ENCODE results near the gene NRCAM. TPM values are rescaled to one million over a fixed set of nuclear protein-coding genes. Genes with fewer than 3 reads are reported as not detected.

Gene NRCAM
- total and polyA plus RNA-seq, 3 experiments from 2014 or later: 0.27 to 1.1 (median 0.74) TPM

DNA sequence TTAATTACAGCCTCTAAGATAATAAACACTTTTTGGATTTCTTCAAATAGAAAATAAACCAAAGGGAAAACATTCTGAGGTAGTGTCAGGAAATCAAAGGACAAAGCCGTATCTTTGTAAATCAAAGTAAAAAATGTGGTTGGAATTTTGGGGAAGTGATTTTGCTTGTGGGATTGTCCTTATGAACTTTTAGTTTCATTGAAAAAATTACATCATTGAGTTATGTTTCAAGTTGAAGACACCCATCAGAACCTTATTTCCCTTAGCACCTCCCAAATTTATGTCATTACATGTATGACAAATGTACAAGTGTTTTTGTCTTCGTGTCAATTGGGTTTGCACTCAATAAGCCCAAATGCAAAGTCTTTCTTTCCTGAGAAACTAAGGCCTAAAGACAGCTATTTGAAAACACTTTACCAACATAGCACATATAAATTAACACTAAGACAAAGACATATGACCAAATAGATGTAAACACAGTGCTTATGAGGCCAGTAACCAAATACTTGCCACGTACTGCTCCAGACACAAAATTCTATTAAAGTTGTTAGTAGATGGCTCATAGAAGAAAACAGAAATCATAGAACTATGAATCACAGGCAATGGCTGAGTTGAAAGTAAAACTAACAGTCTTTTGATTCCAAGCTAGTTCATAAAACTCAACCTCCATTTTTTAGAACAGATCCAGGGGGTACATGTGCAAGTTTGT lies 299.2 kb downstream of the NRCAM start:
- no peak overlapping the region for H3K27ac Mint-ChIP-seq
- no peak for DNase-seq
- H3K4me1 Mint-ChIP-seq: peaks cover 0 to 4% (median 0%) of the 10 kb centered on the region in 3 donors
- POLR2A ChIA-PET: no interaction called here
- H3K9me3 ChIP-seq (ENCODE audit: low read length): no peaks in the 10 kb centered on the region
- H3K4me1 ChIP-seq (ENCODE audit: insufficient read depth, low read length): no peaks in the 10 kb centered on the region
- no peak overlapping the region for H3K4me3 ChIP-seq (ENCODE audit: low read length)
- no peaks in the 10 kb centered on the region for H3K9me3 Mint-ChIP-seq
- CTCF ChIA-PET: no interaction called here
- no peaks in the 10 kb centered on the region for H3K36me3 ChIP-seq (ENCODE audit: insufficient read depth, low read length)
- no peak overlapping the region for H3K4me3 Mint-ChIP-seq
- H3K27me3 ChIP-seq (ENCODE audit: insufficient read depth, low read length, poor library complexity, severe bottlenecking): no peaks in the 10 kb centered on the region
- peaks cover 3 to 36% of the 10 kb centered on the region in 2 donors for H3K27me3 Mint-ChIP-seq
- H3K27ac ChIP-seq (ENCODE audit: low read depth, low read length): no peak overlapping the region
- no peaks in the 10 kb centered on the region for H3K36me3 Mint-ChIP-seq

DNA sequence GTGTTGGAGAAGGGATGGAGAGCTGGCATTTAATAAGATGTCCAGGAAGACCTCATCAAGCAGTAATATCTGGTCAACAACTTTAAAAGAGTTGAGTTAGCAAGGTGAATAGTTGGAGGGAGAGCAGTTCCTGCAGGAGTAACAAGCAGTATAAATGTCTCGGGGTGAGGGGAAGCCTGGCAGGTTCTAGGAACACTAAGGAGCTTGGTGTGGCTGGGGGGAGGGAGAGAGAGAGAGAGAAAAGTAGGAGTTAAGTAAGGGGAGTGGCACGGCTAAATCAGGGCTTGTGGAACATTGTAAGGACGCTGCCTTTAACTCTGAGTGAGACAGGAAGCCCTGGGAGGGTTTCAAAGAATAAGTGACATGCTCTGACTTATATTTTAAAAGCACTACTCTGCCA lies 304.0 kb downstream of the NRCAM start:
- Histone ChIP-seq H3K36me3 (ENCODE audit: insufficient read depth, low read length) (no peaks in the 10 kb centered on the region), H3K27ac (ENCODE audit: low read depth, low read length) (no peak overlapping the region), H3K27me3 (ENCODE audit: insufficient read depth, low read length, poor library complexity, severe bottlenecking) (no peaks in the 10 kb centered on the region), H3K4me1 (ENCODE audit: insufficient read depth, low read length) (no peaks in the 10 kb centered on the region), H3K9me3 (ENCODE audit: low read length) (no peaks in the 10 kb centered on the region), H3K4me3 (ENCODE audit: low read length) (no peak overlapping the region)
- peaks cover 1 to 35% of the 10 kb centered on the region in 2 donors for H3K27me3 Mint-ChIP-seq
- no peak overlapping the region for H3K4me3 Mint-ChIP-seq
- POLR2A ChIA-PET: no interaction called here
- H3K4me1 Mint-ChIP-seq: peaks cover 0 to under 1% (median 0%) of the 10 kb centered on the region in 3 donors
- no peaks in the 10 kb centered on the region for H3K9me3 Mint-ChIP-seq
- H3K36me3 Mint-ChIP-seq: no peaks in the 10 kb centered on the region
- CTCF ChIA-PET: no interaction called here
- peak overlapping the region in 1 of 8 donors; percentile 58 for H3K27ac Mint-ChIP-seq
- no peak for DNase-seq

- POLR2A ChIA-PET: no interaction called here
- H3K27ac ChIP-seq (ENCODE audit: low read depth, low read length): no peak overlapping the region
- H3K36me3 ChIP-seq (ENCODE audit: insufficient read depth, low read length): no peaks in the 10 kb centered on the region
- H3K4me1 Mint-ChIP-seq: no peaks in the 10 kb centered on the region
- no peaks in the 10 kb centered on the region for H3K9me3 Mint-ChIP-seq
- CTCF ChIA-PET: no interaction called here
- no peaks in the 10 kb centered on the region for H3K36me3 Mint-ChIP-seq
- no peak overlapping the region for H3K4me3 Mint-ChIP-seq
- no peak overlapping the region for H3K4me3 ChIP-seq (ENCODE audit: low read length)
- DNase-seq: no peak
- peaks cover 1 to 36% of the 10 kb centered on the region in 2 donors for H3K27me3 Mint-ChIP-seq
- H3K9me3 ChIP-seq (ENCODE audit: low read length): no peaks in the 10 kb centered on the region
- no peak overlapping the region for H3K27ac Mint-ChIP-seq
- H3K4me1 ChIP-seq (ENCODE audit: insufficient read depth, low read length): no peaks in the 10 kb centered on the region
- no peaks in the 10 kb centered on the region for H3K27me3 ChIP-seq (ENCODE audit: insufficient read depth, low read length, poor library complexity, severe bottlenecking)
These were observed 306.3 kb downstream of the NRCAM start for GRCh38 chr7:108149908-108150307.

DNA sequence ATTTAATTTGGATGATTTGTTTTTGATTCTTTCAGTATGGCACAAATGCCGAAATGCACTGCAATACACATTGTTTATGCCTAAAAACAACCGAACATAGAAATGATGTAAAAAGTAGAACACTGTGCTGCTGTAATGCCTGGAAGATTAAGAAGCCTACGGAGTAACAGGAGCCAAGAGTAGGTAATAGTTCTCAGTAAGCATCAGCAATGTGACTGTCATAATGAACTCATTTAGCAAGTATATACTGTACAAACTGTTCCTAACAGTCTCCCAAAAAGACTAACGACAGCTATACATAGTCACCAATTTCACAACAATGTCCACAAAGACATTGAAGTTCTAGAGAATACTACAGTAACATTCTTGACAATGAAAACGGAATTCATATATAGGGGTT lies 307.1 kb downstream of the NRCAM start:
- H3K9me3 ChIP-seq (ENCODE audit: low read length): no peaks in the 10 kb centered on the region
- DNase-seq: no peak
- no peak overlapping the region for H3K27ac ChIP-seq (ENCODE audit: low read depth, low read length)
- H3K27me3 ChIP-seq (ENCODE audit: insufficient read depth, low read length, poor library complexity, severe bottlenecking): no peaks in the 10 kb centered on the region
- H3K4me1 ChIP-seq (ENCODE audit: insufficient read depth, low read length): no peaks in the 10 kb centered on the region
- Mint-ChIP-seq H3K4me3 (no peak overlapping the region), H3K27ac (no peak overlapping the region), H3K9me3 (no peaks in the 10 kb centered on the region), H3K27me3 (peaks cover 1 to 36% of the 10 kb centered on the region in 2 donors), H3K36me3 (no peaks in the 10 kb centered on the region), H3K4me1 (no peaks in the 10 kb centered on the region)
- H3K4me3 ChIP-seq (ENCODE audit: low read length): no peak overlapping the region
- ChIA-PET CTCF (no interaction called here), POLR2A (no interaction called here)
- no peaks in the 10 kb centered on the region for H3K36me3 ChIP-seq (ENCODE audit: insufficient read depth, low read length)

DNA sequence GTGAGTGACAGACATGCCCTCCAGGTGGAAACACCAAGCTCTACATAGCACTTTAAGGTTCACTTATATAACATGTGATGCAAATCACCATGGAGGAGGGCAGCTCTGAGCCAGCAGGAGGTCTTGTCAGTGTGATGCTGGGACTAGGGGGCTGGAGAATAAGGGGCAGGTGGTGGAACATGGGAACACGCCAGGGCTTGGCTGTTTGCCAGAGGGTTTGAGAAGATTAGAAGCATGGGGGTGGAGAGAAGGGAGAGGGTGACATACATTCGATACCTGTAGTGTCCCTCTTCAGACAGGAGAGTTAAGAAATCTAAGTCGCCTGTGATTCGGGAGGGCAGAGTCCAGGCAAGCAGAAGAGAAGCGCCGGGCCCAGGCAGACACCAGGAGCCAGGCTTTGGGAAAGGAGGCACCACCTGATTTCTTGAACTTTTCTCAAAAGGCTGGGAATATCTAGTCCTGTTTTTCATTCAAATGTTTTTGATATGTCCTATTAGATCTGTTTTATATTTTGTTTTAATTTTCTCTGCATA lies 309.1 kb downstream of the NRCAM start:
- no peaks in the 10 kb centered on the region for H3K27me3 ChIP-seq (ENCODE audit: insufficient read depth, low read length, poor library complexity, severe bottlenecking)
- no peaks in the 10 kb centered on the region for H3K9me3 Mint-ChIP-seq
- no peak for DNase-seq

DNA sequence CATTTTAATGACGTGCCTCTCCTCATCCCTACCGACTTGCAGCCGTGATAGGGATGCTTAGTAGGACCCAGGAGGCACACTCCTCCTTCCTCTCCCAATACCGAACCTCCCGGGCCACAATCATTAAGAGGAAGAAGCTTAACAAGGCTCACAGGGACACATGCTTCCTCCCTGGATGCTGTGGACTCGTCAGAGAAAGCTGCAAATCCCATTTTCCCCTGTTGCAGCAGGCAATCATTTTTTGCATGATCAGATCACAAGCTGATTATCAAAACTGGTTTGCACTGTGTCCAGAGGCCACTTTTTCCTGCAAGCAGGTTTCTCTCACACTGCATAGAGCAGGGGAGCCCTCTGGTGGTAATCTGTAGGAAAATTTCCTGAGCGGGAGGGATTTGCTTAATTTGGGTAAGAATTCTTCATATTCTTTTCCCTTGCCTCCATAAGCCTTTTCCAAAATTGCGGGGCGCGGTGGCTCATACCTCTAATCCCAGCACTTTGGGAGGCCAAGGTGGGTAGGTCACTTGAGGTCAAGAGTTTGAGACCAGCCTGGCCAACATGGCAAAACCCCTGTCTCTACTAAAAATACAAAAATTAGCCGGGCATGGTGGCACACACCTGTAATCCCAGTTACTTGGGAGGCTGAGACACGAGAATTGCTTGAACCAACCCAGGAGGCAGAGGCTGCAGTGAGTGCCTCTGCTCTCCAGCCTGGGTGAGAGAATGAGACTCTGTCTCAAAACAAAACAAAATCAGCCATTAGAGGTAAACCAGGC lies 310.0 kb downstream of the NRCAM start:
- CTCF ChIA-PET: interaction anchor here (0.9 to 2.2 kb wide), 3 partner anchors 10 to 30 kb away, joined by 3 to 9 read pairs (median 3); no protein-coding TSS in a partner anchor
- no peak overlapping the region for H3K27ac ChIP-seq (ENCODE audit: low read depth, low read length)
- no peaks in the 10 kb centered on the region for H3K36me3 Mint-ChIP-seq
- no peak overlapping the region for H3K4me3 Mint-ChIP-seq
- no peaks in the 10 kb centered on the region for H3K9me3 Mint-ChIP-seq
- H3K4me3 ChIP-seq (ENCODE audit: low read length): no peak overlapping the region
- H3K27ac Mint-ChIP-seq: no peak overlapping the region
- no peaks in the 10 kb centered on the region for H3K9me3 ChIP-seq (ENCODE audit: low read length)
- no peaks in the 10 kb centered on the region for H3K4me1 Mint-ChIP-seq
- no peaks in the 10 kb centered on the region for H3K27me3 ChIP-seq (ENCODE audit: insufficient read depth, low read length, poor library complexity, severe bottlenecking)
- H3K27me3 Mint-ChIP-seq: peaks cover 0 to 33% of the 10 kb centered on the region in 2 donors
- POLR2A ChIA-PET: no interaction called here
- H3K36me3 ChIP-seq (ENCODE audit: insufficient read depth, low read length): no peaks in the 10 kb centered on the region
- no peaks in the 10 kb centered on the region for H3K4me1 ChIP-seq (ENCODE audit: insufficient read depth, low read length)
- DNase-seq: peak in 3 of 5 donors; percentile 8 to 28 (median 13)

More for the DNA sequence above, 309.1 kb downstream of the NRCAM start:
- Histone ChIP-seq H3K36me3 (ENCODE audit: insufficient read depth, low read length) (no peaks in the 10 kb centered on the region), H3K9me3 (ENCODE audit: low read length) (no peaks in the 10 kb centered on the region), H3K4me1 (ENCODE audit: insufficient read depth, low read length) (no peaks in the 10 kb centered on the region), H3K4me3 (ENCODE audit: low read length) (no peak overlapping the region), H3K27ac (ENCODE audit: low read depth, low read length) (no peak overlapping the region)
- ChIA-PET POLR2A (no interaction called here), CTCF (interaction anchor here (2.2 kb wide), 1 partner anchor 10 kb away, joined by 9 read pairs; no protein-coding TSS in a partner anchor)
- H3K27ac Mint-ChIP-seq: peak overlapping the region in 1 of 8 donors; percentile 24
- no peaks in the 10 kb centered on the region for H3K36me3 Mint-ChIP-seq
- H3K27me3 Mint-ChIP-seq: peaks cover under 1 to 38% of the 10 kb centered on the region in 2 donors
- H3K4me1 Mint-ChIP-seq: no peaks in the 10 kb centered on the region
- no peak overlapping the region for H3K4me3 Mint-ChIP-seq

- Histone ChIP-seq H3K4me3 (ENCODE audit: low read length) (no peak overlapping the region), H3K27me3 (ENCODE audit: insufficient read depth, low read length, poor library complexity, severe bottlenecking) (no peaks in the 10 kb centered on the region), H3K9me3 (ENCODE audit: low read length) (no peaks in the 10 kb centered on the region), H3K4me1 (ENCODE audit: insufficient read depth, low read length) (no peaks in the 10 kb centered on the region), H3K36me3 (ENCODE audit: insufficient read depth, low read length) (no peaks in the 10 kb centered on the region), H3K27ac (ENCODE audit: low read depth, low read length) (no peak overlapping the region)
- no peak for DNase-seq
- Mint-ChIP-seq H3K27ac (no peak overlapping the region), H3K4me1 (no peaks in the 10 kb centered on the region), H3K4me3 (no peak overlapping the region), H3K9me3 (no peaks in the 10 kb centered on the region), H3K27me3 (peaks cover 0 to 31% of the 10 kb centered on the region in 2 donors), H3K36me3 (no peaks in the 10 kb centered on the region)
- POLR2A ChIA-PET: no interaction called here
- CTCF ChIA-PET: interaction anchor here (1.1 to 2.2 kb wide), 3 partner anchors 9 to 32 kb away, joined by 3 to 9 read pairs (median 3); no protein-coding TSS in a partner anchor
These were observed 310.8 kb downstream of the NRCAM start for GRCh38 chr7:108145401-108145800.

DNA sequence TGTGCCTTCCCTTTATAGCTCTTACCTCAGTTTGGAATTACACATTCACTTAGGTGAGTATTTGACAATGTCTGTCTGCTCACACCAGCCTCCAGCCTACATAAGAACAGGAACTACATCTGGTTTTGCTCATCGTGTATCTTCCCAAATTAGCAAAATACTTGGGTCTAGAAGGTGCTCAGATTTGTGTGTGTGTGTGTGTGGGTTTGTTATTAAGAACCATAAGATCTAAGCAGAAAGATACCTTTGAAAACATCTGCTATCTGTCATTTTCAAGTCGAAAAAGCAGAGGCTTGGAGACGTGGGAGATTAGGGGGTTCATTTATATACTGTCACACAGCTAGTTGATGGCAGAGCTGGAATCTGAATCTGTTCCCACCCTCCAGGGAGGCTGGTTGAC lies 311.3 kb downstream of the NRCAM start:
- H3K4me1 Mint-ChIP-seq: no peaks in the 10 kb centered on the region
- no peaks in the 10 kb centered on the region for H3K36me3 Mint-ChIP-seq
- Histone ChIP-seq H3K27ac (ENCODE audit: low read depth, low read length) (no peak overlapping the region), H3K9me3 (ENCODE audit: low read length) (no peaks in the 10 kb centered on the region), H3K36me3 (ENCODE audit: insufficient read depth, low read length) (no peaks in the 10 kb centered on the region), H3K4me1 (ENCODE audit: insufficient read depth, low read length) (no peaks in the 10 kb centered on the region), H3K27me3 (ENCODE audit: insufficient read depth, low read length, poor library complexity, severe bottlenecking) (no peaks in the 10 kb centered on the region), H3K4me3 (ENCODE audit: low read length) (no peak overlapping the region)
- CTCF ChIA-PET: interaction anchor here (1.1 to 2.2 kb wide), 3 partner anchors 8 to 31 kb away, joined by 3 to 9 read pairs (median 3); no protein-coding TSS in a partner anchor
- no peaks in the 10 kb centered on the region for H3K9me3 Mint-ChIP-seq
- peaks cover 0 to 34% of the 10 kb centered on the region in 2 donors for H3K27me3 Mint-ChIP-seq
- H3K4me3 Mint-ChIP-seq: no peak overlapping the region
- POLR2A ChIA-PET: no interaction called here
- DNase-seq: no peak
- H3K27ac Mint-ChIP-seq: no peak overlapping the region

All from CD8-positive, alpha-beta memory T cell (primary cell).